HG03139 (cell line): ENCODE results near the gene CARMIL3.
"Not testable (repeated sequence)": the region's sequence is repeated elsewhere in the genome, so short reads cannot be mapped to it uniquely, and the experiment has no call there.

ENCODE experiments used
- ATAC-seq: cut with Tn5 transposase; IDR thresholded peaks from one replicate; pipeline ENCODE4 v1.9.1; 2021; ENCODE audit not compliant: unreplicated experiment

The CARMIL3 gene

DNA sequence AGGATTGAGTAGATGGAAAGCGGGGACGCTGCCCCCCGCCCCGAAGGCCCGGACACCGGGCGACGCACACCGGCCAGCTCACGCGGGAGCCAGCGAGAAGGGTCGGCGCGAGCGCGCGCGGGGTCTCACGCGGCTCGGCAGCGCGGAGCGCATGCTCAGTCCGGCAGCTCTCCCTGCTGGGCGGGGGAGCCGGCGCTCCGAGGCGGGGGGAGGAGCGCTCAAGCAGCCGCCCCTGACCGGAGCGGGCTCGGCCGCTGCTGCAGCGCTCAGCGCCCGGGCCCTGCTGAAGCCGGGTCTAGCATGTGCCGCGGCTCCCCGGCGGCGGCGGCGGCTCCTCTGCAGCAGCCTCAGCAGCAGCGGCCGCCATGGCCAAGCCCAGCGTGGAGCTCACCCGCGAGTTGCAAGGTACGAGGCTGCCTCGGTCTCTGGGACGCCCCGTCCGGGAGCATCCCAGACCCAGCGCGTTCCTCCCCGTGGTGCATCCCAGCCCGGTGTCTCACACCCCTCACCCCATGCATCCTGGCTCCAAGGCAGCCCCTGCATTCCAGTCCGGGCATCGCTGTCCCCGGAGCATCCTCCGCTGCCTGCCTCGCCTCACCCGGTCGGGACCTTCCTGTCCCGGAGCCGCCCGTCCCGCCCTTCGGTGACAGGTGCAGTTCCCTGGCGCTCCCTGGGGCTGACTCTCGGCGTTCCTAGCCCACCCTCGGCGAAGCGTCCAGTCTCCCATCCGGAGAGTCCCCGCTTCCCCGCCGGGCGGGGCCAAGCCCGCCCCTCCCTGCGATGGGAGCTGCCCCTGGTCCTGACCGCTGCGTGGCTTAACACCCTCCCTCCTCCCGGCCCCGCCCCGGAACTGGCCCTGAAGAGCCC, at the start of gene CARMIL3:
TSS of gene CARMIL3 (plus strand) at position 221 of the 867 bp plus-strand sequence. CDS start at position 366, 145 bp downstream.
- ATAC-seq = peak; percentile 54

DNA sequence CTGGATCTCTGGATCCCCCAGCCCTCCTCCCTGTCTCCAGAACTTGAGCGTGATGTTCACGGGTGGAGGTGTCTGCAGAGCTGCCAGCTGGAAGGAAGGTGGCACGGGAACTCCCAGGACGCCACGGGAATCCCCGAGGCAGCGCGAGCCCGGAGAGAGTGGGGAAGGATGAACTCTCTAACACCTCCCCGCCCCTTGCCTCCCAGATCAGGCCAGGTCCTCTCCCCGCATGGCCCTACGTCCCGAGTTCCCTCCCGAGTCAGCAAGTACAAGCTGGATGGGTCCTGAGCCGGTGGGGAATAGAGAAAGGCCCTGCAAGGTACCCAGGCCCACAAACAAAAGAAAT, 45.4 kb upstream of the CARMIL3 start:
- not testable (repeated sequence) for ATAC-seq

GRCh38 chr14:24006817-24007652, 44.8 kb upstream of the CARMIL3 start:
- peak; percentile 78 for ATAC-seq

DNA sequence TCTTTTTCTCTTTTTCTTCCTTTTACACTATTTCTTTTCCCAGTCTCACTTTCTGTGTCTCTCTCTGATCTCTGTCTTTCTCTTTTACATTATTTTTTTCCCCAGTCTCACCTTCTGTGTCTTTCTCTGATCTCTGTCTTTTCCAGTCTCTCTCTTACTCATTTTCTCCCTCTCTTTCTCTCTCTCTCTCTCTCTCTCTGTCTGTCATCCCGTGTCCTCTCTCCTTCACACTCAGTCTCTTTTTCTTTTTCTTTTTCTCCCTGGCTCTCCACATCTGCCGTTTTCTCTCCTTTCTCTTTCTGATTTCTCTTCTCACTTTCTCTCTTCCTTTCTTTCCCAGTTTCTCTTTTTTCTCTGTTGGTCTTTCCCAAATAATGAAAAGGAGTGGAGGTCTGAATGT, 40.8 kb upstream of the CARMIL3 start:
- no peak for ATAC-seq

DNA sequence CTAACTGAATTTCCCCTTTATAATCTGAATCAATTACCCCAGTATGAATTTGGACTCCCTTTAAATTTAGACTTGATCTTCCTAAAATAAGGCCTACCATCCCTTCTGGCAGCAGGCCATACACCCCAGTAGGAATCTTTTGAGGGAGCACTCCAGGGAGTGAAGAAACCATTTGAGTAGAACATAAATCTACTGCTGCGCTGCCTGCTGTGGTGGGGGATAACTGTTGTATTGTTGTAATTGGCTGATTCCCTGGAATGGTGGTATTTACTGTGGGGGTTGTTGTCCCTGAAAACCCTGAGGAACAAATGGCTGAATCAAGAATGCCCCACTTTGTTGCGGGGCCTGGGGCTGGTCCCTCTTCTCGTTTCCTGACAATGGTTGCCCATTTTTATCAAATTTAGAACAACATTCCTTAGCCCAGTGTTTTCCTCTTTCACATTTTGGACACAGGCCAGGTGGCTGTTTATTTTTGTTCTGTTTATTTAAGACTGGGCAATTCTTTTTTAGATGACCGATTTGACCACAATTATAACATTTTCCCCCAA, 39.0 kb upstream of the CARMIL3 start:
- not testable (repeated sequence) for ATAC-seq

GRCh38 chr14:24013654-24014514, 37.9 kb upstream of the CARMIL3 start:
- no peak for ATAC-seq

- not testable (repeated sequence) for ATAC-seq
Observed at GRCh38 chr14:24015745-24016144, 36.1 kb upstream of the CARMIL3 start.

DNA sequence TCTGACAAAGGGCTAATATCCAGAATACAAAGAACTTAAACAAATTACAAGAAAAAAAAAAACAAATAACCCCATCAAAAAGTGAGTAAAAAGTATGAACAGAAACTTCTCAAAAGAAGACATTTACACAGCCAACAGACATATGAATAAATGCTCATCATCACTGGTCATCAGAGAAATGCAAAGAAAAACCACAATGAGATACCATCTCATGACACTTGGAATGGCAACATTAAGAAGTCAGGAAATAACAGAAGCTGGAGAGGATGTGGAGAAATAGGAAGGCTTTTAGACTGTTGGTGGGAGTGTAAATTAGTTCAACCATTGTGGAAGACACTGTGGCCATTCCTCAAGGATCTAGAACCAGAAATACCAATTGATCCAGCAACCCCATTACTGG, 32.8 kb upstream of the CARMIL3 start:
- ATAC-seq = not testable (repeated sequence)

DNA sequence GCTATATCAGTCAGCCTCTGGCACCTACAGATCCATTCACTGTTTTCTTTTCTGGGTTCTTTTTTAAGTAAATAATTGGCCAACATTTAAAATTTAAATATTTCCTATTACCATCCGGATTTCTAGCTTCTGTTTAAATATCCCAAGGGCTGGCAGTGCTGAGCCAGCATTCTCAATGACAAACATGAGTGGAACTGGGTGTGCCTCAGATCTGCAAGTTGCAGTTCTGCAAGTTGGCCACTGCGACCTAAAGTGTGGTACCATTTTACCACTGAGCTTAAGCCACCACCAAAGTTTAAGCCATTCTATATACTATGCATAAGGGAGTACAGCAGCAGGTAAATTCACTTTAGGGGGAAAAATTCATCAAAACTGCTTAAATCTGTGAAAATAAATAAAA, 31.9 kb upstream of the CARMIL3 start:
- ATAC-seq = not testable (repeated sequence)

GRCh38 chr14:24020520-24020919, 31.3 kb upstream of the CARMIL3 start:
- ATAC-seq = not testable (repeated sequence)

DNA sequence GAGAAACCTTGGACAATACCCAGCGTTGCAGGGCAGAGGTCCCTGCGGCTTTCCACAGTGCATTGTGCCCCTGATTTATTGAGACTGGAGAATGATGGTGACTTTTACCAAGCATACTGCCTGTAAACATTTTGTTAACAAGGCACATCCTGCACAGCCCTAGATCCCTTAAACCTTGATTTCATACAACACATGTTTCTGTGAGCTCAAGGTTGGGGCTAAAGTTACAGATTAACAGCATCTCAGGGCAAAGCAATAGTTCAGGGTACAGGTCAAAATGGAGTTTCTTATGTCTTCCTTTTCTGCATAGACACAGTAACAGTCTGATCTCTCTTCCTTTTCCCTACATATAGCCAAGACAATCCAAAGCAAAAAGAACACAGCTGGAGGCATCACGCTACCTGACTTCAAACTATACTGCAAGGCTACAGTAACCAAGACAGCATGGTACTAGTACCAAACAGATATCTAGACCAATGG, 26.8 kb upstream of the CARMIL3 start:
- ATAC-seq = not testable (repeated sequence)

DNA sequence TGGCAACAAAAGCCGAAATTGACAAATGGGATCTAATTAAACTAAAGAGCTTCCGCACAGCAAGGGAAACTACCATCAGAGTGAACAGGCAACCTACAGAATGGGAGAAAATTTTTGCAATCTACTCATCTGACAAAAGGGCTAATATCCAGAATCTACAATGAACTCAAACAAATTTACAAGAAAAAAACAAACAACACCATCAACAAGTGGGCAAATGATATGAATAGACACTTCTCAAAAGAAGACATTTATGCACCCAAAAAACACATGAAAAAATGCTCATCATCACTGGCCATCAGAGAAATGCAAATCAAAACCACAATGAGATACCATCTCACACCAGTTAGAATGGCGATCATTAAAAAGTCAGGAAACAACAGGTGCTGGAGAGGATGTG, 22.1 kb upstream of the CARMIL3 start:
- ATAC-seq = not testable (repeated sequence)

GRCh38 chr14:24031331-24031730, 20.5 kb upstream of the CARMIL3 start:
- ATAC-seq = not testable (repeated sequence)

DNA sequence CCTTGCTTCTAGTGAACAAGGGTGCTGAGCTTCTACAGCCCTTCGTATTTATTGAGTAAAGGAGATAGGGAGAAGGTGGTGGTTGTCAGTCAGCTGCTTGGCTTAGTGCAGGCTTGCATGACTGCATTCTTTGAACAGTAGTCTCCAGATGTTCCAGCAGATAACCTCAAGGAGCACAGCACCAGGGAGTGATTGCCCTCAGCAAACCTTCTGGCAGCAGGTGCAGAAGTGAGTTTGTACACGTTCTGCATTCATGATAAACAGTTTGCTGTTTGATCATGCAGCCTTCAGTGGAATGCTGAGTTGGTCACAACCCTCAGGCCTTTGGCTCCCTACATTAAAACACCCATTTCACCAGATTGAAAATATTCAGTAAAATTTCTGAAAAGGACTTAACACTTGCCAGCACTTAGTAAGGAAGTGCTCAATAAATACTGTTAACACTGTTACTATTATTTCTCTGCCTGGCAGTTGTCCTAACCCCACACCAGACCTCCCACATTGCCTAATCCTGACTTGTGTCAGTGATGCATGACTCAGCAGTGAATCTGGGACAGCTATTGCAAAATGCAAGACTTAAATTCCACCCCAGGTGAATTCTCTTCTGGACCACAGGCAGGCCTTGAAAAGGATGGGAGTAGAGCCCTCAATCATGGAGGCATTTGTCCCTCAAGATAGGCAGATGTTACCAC, 18.9 kb upstream of the CARMIL3 start:
- no peak for ATAC-seq

- not testable (repeated sequence) for ATAC-seq
Observed at GRCh38 chr14:24035769-24036168, 16.0 kb upstream of the CARMIL3 start.

DNA sequence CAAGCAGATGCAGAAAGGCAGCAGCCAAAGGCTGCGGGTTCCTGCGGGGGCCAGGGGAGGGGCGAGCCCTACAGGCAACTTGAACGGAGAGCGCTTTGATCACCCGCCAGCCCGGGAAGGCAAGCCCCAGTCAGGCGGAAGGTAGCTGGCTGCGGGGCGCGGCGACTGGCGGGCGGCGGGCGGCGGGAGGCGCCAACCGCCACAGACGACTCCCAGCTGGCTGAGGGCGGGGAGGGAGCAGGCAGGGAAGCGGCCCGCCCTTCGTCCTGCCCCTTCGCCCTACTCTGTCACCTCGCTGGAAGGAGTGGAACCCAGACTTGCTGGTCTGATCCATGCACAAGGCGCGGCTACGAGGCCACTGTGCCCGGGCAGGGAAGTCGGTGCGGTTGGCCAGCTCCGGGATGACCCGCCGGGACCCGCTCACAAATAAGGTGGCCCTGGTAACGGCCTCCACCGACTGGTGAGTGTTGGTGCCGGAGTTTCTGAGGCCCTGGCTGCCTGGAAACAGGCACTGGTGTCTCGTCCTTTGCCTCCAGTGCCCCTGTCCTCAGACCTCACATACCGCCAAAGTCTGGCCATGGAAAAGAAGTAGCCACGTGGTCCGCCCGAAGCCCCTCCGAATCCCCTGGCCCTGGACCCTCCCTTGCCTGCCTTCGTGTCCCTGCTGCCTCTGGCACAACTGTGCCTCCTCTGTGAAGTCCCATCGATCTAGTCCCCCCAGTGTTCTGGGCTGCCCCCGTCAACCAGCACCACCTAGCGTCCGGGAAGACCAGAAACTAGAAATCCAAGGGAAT, 15.4 kb upstream of the CARMIL3 start:
- ATAC-seq = peak; percentile 57

DNA sequence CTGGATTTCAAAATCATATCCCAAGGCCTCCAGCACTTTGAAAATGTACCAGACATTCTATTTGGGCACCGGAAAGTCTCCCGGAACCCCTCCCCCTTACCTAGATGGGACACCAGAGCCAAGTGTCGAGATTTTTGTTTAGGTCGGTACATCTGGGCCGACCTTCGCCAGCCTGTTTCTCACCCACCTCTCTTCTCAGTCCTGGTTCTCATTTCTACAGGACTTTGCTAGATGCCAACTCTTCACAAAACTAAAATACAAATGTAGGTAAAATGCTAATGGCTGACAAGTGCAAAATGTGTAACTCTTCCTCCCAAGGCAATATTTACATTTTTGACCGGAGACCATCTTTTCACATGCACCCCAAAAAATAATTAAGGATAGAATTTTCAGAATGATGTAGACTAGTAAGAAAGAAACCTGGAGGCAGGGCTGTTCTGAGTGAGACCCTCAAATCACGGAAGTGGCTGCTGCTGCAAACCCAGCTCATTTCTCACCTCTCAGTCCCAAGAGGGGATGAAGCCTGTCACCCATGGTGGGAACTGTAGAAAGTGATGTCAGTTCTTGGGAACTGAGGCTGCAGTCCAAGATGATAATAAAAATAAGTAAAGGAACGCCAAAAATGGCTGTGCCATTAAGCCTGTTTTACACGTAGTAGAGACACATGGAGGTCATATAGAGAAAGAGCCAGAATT, 14.7 kb upstream of the CARMIL3 start:
- ATAC-seq = not testable (repeated sequence)

DNA sequence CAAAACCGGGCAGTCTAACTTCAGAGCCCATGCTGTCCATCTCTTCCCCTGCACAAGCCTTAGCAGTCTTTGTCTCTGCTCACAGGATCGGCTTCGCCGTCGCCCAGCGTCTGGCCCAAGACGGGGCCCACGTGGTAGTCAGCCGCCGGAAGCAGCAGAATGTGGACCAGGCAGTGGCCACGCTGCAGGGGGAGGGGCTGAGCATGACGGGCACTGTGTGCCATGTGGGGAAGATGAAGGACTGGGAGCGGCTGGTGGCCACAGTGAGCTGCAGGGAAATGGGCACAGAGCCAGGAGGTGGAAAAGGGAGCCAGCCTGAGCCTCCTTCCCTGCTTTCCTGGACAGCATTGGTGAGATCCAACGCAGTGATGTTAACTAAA, 14.2 kb upstream of the CARMIL3 start:
- no peak for ATAC-seq

- ATAC-seq = no peak
Observed at GRCh38 chr14:24038686-24039085, 13.1 kb upstream of the CARMIL3 start.
